Heart left ventricle (tissue), 13 donors: ENCODE data around the gene RSRC2.

Experiments used
- POLR2A ChIP-seq, 2 donors: fragments of 450-650 bp; IDR thresholded peaks; one replicate each; pipeline ENCODE4 v1.6.1; 2017; ENCODE audit warnings: antibody characterized with exemption in 2 of 2, mild to moderate bottlenecking in 2 of 2, moderate library complexity in 2 of 2
- TF ChIP-seq, protein P1 (sequence below), 12 donors: fragments of 200-600 bp; sonication (generic) in 4 of 12; IDR thresholded peaks; one replicate each; pipeline versions ENCODE4 v1.5.0 to v1.8.0; 2018 to 2022; ENCODE audit warnings: antibody characterized with exemption in 12 of 12, mild to moderate bottlenecking in 5 of 12
- donor health status: ischemic (EF 13 %, LVEDD 7.1; RV severe dilation, severe dysfunction).
- donor health status: DM: no; HTN: yes; CAD: no.
- donor health status: DM: no; HTN: no; CAD: no.
- donor health status: ischemic (EF 25% LVEDD 6.9; RV normal size, moderate dysfunction).
- donor health status: ischemic (EF 25% LVEDD 5.7; RV mildly dilated, moderate dysfunction).
- donor health status: ischemic (EF 35%, LVEDD 5.7; RV mildly dilated, moderate dysfunction).
- donor health status: nonischemic (EF 11% LVEDD 7.7; RV severe dilation, severe dysfunction).
- donor health status: DM: yes; HTN: yes; CAD: no.
- donor health status: PGD.
- donor health status: ischemic (EF 29% LVEDD 5.4; RV normal size, mild dysfunction).
- donor health status: nonischemic (EF 23%, LVEDD 6.1; RV moderate dilation, normal function).

GRCh38 chr12:122547330-122547729 lies 20.6 kb upstream of the RSRC2 start:
- TF ChIP-seq, protein P1, sequence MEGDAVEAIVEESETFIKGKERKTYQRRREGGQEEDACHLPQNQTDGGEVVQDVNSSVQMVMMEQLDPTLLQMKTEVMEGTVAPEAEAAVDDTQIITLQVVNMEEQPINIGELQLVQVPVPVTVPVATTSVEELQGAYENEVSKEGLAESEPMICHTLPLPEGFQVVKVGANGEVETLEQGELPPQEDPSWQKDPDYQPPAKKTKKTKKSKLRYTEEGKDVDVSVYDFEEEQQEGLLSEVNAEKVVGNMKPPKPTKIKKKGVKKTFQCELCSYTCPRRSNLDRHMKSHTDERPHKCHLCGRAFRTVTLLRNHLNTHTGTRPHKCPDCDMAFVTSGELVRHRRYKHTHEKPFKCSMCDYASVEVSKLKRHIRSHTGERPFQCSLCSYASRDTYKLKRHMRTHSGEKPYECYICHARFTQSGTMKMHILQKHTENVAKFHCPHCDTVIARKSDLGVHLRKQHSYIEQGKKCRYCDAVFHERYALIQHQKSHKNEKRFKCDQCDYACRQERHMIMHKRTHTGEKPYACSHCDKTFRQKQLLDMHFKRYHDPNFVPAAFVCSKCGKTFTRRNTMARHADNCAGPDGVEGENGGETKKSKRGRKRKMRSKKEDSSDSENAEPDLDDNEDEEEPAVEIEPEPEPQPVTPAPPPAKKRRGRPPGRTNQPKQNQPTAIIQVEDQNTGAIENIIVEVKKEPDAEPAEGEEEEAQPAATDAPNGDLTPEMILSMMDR (IDR thresholded peaks at IDR 0.05), result no peak
- TF ChIP-seq POLR2A (IDR thresholded peaks at IDR 0.05), result no peak
